NCI-H226 (cell line): ENCODE results near the gene IFI30.
"Not testable (repeated sequence)": the region's sequence is repeated elsewhere in the genome, so short reads cannot be mapped to it uniquely, and the experiment has no call there.

Experiments
- DNase-seq: peaks from one replicate; pipeline ENCODE4 v3.0.0-alpha.2; 2015

The IFI30 gene

DNA sequence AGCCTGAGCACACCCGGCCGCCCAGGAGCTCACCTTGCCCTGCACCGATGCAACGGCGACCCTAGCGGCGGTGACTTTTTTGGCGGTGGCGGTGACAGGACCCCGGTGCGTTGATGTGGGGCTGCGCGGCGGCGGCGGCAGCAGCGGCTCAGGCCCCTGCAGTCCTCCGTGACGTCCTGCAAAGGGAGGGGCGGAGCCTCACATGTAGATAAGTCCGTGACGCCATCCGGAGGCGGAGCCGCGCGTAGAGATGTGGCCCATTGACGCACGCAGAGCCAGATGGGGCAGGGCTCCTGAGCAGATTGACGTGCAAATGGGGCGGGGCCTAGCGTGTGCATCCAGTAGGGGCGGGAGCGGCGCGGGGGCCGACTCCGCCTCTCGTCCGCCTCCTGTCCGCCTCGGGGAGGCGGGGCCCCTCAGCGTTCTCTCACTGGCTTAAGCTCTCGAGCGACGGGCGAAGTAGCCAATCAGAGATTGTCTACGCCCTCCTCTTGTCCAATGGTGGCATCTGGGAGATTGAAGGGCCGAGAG lies 30.3 kb downstream of the IFI30 start, which contains the start of gene RAB3A:
RAB3A (minus strand) TSS at position 180 of the 531 bp plus-strand sequence. CDS start 1,302 bp downstream, outside the sequence.
- peak; percentile 100 for DNase-seq

DNA sequence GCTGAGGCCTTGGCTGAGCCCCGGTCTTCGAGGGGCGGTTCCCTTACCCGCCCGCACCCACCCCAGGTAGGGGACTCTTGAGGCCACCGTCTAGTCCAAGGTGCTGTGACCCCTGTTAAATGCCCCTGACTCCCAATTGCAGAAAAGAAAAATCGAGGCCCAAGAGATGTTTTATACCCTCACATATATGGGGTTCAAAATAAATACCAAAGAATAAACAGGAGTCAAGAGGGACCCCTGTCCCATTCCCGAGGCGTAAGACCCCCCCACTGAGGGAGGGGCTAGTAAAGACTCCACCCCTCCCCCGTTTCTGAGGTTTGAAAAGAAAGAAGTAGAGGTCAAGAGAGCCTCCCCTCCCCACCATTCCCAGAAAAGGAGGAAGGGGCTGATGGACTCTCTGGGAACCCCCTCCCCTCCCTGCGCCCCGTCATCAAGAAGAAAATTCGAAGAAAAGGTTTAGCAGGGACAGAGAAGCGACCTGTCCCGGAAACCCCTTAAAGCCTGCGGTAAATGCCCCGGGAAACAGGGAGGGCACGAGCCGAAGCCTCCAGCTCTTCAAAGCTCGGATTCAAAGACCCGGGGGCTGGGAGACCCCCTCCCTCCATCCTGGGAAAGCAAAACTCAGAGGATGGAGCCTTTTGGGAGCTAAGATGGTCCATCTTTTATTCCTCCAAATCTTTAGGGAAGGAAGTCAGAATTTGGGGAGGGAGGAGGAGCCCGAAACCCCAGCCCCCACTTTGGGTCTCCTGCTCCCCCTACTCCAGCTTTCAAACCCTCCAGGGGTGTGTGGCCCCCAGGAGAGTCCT lies 31.0 kb downstream of the IFI30 start:
- no peak for DNase-seq

DNA sequence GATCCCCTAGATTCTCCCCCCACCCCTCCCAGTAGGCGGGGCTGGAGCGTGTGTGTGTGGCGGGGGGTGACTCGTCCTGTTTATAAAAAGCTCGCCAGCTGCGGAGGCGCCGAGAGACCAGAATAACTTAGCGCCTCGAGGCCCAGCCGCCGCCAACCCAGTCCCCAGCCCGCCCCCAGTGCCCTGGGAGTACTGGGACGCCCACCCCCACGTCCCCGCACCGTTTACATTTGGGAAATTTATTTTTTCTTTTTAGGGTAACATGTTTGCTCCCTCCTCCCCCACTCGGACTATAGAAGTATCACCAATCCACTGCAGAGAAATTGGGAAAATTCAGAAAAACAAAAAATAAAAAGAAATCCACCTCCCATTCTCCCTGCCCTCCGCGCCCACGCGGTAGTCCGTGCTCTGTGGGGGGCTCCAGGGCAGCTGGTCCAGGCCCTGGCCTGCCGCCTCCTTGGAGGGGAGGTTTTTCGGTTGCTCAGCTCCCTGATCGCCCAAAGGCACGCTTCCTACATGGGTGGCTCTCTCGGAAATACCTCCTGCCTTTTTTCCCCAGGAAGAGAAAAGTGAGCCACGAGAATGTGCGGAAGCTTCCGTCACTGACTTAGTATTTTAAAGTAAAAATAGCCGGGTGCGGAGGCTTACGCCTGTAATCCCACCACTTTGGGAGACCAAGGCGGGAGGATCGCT lies 31.7 kb downstream of the IFI30 start:
- DNase-seq, result peak; percentile 21

DNA sequence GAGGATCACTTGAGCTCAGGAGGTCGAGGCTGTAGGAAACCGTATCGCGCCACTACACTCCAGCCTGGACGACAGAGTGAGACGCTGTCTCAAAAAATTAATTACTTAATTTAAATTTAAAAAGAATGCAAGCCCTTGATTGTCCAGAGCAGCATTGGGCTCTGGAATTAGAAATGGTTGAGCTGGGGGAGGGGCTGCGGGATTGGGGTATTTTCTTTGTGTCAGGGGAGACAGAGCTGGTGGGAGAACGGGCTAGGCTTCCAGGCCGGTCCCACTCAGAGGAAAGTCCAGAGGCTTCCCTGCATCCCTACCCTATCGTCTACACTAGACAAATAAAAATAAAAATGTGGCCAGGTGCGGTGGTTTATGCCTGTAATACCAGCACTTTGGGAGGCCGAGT lies 32.4 kb downstream of the IFI30 start:
- DNase-seq, result no peak

GRCh38 chr19:18208098-18208951 lies 34.7 kb downstream of the IFI30 start:
- peak; percentile 80 for DNase-seq

- not testable (repeated sequence) for DNase-seq
Measured at GRCh38 chr19:18209912-18210311, 36.3 kb downstream of the IFI30 start.

DNA sequence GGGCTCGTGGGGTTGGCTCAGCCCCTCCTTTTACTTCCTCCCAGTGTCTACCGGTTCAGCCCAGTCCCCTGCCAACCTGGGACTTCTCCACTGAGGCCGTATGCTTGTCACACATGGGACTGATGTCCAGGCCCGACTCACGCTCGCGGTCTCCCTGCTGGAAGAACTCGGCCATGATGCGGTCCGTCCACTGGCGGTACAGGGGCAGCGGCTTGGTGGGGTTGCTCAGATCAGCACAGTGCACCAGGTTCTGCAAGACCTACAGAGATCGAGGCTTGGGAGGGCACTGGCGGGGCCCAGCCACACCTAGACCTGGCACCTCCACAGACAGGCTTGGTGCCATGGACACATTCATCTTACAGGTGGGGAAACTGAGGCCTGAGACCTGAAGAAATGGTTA lies 38.1 kb downstream of the IFI30 start:
- no peak for DNase-seq

GRCh38 chr19:18214779-18215433 lies 41.3 kb downstream of the IFI30 start:
- DNase-seq, result peak; percentile 38

DNA sequence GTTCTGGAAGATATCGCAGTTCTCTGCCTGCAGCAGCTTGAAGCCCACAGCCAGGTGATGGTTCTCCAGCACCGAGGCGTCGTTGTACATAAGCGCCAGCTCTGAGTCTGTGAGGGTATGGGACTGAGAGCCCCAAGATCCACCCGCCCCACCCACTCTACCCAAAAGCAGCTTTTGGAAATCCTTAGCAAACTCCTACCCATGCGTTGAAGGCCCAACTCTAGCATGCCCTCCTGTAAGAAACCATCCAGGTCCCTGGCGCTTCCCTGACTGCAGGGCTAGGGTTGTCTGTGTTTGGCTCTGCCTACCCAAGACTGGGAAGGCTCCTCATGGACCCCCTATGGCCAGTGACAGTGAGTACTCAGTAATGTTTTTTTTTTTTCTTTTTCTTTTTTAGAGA lies 43.2 kb downstream of the IFI30 start:
- no peak for DNase-seq

GRCh38 chr19:18218159-18218558 lies 44.5 kb downstream of the IFI30 start:
- DNase-seq, result no peak

DNA sequence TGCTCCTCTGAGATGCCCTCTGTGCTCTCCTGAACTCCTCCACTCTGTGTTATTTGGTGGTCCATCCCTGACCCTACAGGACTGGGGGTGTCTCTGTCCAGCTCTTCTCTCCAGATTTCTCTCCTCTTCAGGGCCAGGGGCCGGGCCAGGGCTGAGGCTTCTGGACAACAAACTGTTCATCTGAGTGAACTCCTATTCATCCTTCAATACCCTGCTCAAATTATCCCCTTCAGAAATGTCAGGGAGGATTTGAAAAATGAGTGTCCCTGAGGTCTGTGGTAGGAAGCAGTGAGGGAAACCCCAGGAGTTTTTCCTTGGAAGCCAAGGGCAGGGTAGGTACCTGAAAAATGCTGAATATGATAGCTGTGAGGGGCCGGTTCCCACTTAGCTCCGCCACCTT lies 45.0 kb downstream of the IFI30 start:
- DNase-seq, result no peak

DNA sequence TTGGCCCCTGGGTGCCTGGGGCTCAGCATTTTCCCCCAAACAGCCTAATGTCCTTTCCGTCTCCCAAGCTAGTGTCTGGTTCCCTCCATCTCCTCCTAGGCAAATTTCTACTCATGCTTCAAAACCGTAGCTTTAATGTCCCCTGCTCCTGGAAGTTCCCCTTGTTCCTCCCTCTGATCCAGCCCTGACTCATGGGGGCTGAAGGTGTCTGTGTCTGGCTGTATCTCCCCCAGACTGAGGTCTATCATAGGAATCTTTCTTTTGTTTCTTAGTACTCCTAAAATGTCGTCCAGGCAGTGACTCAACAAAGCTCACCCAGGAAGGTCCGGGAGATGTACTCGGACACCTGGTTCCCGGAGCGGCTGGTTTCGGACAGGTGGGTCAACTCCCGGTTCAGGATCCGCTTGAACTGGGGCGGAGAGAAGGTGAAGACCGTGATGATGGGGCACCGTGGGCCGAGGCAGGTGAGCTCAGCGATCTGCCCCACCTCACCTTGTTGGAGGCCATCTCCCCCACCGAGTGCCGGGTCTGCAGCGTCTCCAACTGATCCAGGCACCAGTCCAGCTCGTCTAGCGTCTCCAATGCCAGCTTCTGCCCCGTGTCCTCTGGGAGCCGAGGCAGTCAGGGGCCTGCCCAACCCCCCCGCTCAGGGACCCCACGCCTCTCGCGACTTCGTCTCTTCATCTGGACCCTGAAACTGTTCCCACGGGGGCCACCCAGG lies 46.5 kb downstream of the IFI30 start:
- no peak for DNase-seq

DNA sequence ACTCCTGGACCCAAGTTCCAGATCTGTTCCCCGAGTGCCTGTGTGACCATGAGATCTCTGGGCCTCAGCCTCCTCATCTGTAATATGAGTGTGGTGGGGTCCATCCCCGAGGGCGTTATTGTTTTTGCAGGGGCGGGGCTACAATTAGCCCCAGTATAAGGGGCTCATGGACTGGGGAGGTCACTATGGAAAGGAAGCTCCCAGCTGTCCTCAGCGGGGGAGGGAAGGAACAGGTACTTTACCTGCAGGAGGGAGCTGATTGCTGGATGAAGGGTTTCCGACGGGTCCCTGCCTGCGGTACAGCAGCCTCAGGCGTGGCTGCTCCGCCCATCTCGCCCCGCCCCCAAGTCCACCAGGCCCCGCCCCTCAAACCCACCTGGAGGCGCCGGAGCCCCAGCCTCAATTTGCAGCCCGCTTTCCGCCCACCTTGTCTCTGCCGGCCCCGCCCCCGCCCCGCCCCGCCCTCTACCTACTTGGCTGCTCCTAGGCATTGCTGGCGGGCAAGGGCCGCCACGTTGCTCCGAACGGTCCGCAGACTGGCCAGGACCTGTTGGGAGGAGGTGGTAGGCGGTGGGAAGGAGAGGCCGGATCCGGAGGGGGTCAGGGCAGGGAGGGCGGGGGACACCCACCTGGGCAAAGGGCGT lies 47.1 kb downstream of the IFI30 start:
- DNase-seq, result no peak

DNA sequence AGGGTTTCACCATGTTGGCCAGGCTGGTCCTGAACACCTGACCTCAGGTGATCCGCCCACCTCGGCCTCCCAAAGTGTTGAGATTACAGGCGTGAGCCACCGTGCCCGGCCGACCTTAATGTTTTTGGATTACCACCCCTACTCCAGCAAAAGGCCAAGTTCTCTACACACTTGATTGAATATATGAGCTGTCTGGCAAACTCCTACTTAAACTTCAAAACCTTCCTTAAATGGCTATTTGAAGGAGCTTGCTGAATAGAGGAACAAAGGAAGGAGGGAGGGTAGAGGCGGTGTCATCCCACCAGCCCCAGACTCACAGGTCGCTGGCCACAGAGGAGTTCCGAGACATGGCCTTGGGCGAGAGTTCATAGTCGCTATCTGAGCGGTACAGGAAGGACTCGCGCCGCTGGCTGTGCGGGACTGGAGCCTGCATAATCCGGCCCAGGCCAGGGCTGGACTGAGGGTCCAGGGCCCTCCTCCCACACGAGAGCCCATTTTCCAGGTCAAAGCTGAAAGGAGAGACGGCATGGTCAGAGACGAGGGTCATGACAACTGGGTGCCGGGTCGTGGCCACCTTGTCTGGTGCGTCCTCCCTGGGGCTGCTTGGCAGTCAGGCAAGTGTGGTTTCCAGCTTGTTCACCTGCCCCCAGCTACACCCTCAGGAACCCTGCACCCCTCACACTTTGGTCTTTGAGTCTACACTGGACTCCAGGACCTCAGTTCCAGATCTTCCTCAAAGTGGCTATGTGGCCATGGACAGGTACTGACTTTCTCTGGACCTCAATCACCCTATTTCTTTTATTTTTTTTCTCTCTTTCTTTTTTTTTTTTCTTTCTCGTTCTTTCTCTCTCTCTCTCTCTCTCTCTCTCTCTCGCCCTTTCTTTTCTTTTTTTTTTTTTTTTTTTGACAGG lies 48.5 kb downstream of the IFI30 start:
- DNase-seq, result no peak

- DNase-seq, result peak; percentile 65
Measured at GRCh38 chr19:18223860-18224524, 50.4 kb downstream of the IFI30 start.

GRCh38 chr19:18224525-18225354 lies 51.1 kb downstream of the IFI30 start:
- DNase-seq, result peak; percentile 94

DNA sequence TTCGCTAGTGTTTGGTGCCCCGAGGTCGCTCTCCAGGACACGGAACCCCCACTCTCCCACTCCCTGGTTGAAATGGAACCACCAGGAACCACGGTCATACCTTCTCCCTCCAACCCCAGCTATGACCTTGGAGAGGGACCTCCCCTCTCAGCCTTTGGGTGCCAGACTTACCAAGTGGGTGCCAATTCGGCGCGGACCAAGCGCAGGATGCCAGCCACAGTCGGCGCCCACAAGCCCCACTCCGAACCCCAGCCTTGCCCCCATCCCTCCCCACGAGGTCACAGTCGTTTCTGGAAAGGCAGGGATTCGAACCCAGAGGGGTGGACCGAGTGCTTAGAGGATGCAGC lies 51.7 kb downstream of the IFI30 start:
- DNase-seq, result no peak

DNA sequence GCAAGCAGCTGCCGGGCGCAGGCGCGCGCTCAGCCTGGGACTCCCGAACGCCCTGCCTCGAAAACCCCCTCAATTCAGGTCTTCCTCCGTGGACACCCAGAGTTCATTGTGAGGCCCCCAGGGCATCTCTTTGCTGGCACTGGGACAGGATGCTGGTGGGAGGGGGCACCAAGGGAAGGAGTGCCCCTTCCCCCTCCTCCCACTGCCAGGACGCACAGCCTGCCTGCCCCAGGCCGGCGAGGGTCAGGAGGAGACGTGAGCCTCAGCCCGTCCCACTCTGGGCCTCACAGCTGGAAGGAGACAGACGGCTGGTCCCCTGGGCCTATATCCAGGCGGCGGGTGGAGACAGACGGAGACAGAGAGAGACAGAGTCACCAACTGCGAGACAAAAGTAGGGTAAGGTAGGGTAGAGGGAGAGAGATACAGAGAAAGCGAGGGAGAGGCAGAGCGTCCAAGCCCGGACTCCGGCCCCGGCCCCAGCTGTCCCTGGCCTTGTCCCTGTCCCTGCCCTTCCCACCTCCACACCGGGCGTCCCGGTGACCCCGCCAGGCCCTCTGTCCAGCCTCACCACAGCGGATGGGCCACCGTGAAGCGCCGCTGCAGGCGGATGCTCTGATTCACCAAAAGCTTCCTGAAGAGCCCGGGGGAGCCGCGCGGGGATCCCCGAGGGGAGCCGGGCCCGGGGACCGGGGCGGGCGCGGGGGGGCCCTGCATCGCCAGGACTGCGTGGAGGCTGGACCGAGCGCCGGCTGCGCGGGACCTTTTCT lies 52.3 kb downstream of the IFI30 start, which contains the start of gene PDE4C:
PDE4C (minus strand) TSS at position 737 of the 767 bp plus-strand sequence; CDS start at position 714, 23 bp downstream.
- DNase-seq, result no peak
